HG03280 (cell line): ENCODE measurements around the gene CAP2.

Experiments
- ATAC-seq: cut with Tn5 transposase; IDR thresholded peaks from one replicate; pipeline ENCODE4 v1.9.1; 2021; ENCODE audit warnings: mild to moderate bottlenecking, moderate library complexity; ENCODE audit not compliant: unreplicated experiment

CAP2 gene

GRCh38 chr6:17472653-17473183 is 79.3 kb downstream of the CAP2 start:
- no peak for ATAC-seq

GRCh38 chr6:17473554-17473953 is 80.2 kb downstream of the CAP2 start:
- no peak for ATAC-seq

GRCh38 chr6:17474289-17474688 is 80.9 kb downstream of the CAP2 start:
- ATAC-seq = no peak

- ATAC-seq = no peak
These were observed 82.3 kb downstream of the CAP2 start for GRCh38 chr6:17475606-17476244.

- no peak for ATAC-seq
These were observed 83.1 kb downstream of the CAP2 start for GRCh38 chr6:17476511-17476910.

- no peak for ATAC-seq
These were observed 84.0 kb downstream of the CAP2 start for GRCh38 chr6:17477356-17477755.

GRCh38 chr6:17478223-17478907 is 85.0 kb downstream of the CAP2 start:
- no peak for ATAC-seq

GRCh38 chr6:17478946-17479345 is 85.6 kb downstream of the CAP2 start:
- ATAC-seq = no peak

GRCh38 chr6:17480476-17480875 is 87.1 kb downstream of the CAP2 start:
- ATAC-seq = no peak

GRCh38 chr6:17482711-17483110 is 89.3 kb downstream of the CAP2 start:
- no peak for ATAC-seq

- no peak for ATAC-seq
These were observed 90.1 kb downstream of the CAP2 start for GRCh38 chr6:17483391-17484016.

GRCh38 chr6:17484201-17484849 is 90.9 kb downstream of the CAP2 start:
- no peak for ATAC-seq

GRCh38 chr6:17485181-17485580 is 91.8 kb downstream of the CAP2 start:
- no peak for ATAC-seq

- no peak for ATAC-seq
These were observed 92.6 kb downstream of the CAP2 start for GRCh38 chr6:17485946-17486345.

GRCh38 chr6:17486680-17487079 is 93.3 kb downstream of the CAP2 start:
- no peak for ATAC-seq

- no peak for ATAC-seq
These were observed 97.3 kb downstream of the CAP2 start for GRCh38 chr6:17490724-17491123.

- no peak for ATAC-seq
These were observed 98.2 kb downstream of the CAP2 start for GRCh38 chr6:17491416-17492142.

- no peak for ATAC-seq
These were observed 99.0 kb downstream of the CAP2 start for GRCh38 chr6:17492350-17492749.

GRCh38 chr6:17493286-17493685 is 99.9 kb downstream of the CAP2 start:
- no peak for ATAC-seq

GRCh38 chr6:17494177-17494576 is 100.8 kb downstream of the CAP2 start:
- no peak for ATAC-seq

- no peak for ATAC-seq
These were observed 101.5 kb downstream of the CAP2 start for GRCh38 chr6:17494919-17495318.
